GM19238 (cell line): ENCODE measurements around the gene OTOA.
"Not testable (repeated sequence)": the region's sequence is repeated elsewhere in the genome, so short reads cannot be mapped to it uniquely, and the experiment has no call there.

ENCODE experiments used
- DNase-seq: peaks from one replicate; pipeline ENCODE4 v3.0.0; 2011; ENCODE audit warnings: low spot score; ENCODE audit not compliant: insufficient read length

OTOA gene

DNA sequence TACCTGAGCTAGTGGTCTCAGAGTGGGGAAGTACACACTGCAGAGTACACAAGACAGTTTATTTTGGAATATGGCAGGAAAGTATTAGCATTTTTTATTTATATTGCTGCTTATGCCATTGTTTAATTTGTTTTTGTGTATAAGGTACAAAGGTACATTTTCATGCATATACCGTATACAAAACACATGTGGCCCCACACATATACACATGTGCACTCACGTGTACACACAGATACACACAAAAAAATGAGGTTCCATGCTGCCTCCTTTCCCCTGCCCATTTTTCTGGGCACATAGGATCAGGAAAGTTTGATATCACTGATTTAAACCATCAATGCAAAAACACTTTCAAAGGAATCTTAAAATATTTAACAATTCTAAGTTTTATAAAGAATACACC is 24.3 kb upstream of the OTOA start:
- no peak for DNase-seq

DNA sequence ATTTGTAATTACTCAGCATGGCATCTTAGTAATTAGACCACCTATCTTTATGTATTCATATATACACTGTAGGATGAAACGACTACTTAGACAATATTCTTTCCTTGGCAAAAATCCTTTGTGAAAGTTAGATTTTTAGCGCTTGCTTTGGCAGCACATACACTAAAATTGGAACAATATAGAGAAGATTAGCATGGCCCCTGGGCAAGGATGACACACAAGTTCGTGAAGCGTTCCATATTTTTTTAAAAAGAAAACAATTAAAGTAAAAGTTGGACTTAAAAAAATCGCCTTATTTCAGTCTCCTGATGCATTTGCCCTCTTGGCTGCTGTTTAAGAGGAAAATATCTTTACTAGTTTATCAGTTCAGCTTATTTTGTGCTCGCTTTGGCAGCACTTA is 21.9 kb upstream of the OTOA start:
- no peak for DNase-seq

DNA sequence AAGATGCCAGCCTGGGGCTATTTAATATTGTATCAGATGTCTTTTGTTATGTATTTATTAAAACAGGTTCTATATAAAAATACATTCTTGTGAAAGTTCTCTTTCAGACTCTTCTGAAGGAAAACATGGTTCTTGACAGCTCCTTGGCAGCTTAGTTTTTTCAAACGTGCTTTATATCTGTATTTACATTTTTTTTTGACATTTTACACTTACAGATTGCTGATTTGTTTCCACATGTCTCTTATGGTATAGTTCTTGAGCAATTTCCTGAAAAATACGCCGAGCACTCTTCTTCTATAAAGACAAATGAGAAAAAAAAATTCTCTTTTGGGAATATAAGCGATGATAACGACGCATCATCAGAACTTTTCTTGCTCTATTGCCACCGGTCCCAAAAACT is 20.9 kb upstream of the OTOA start:
- DNase-seq, result no peak

DNA sequence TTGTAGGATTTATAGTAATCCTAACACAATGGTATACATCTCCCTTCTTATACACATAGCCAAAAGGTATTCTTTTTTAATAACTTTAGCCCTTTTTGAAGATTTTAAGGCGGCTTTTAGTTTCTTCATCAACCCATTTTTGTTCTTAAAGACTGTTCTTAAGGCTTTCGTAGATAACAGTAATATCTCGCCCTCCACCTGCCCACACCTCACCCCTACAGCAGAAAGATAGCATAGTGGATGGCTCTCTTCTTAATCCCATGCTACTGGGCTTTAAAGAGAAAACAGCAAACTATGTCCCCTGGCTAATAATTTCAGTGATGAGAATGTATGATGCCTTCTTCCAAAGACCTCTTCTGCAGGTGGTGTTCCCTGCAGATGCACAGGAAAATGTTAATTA is 20.0 kb upstream of the OTOA start:
- DNase-seq, result no peak

DNA sequence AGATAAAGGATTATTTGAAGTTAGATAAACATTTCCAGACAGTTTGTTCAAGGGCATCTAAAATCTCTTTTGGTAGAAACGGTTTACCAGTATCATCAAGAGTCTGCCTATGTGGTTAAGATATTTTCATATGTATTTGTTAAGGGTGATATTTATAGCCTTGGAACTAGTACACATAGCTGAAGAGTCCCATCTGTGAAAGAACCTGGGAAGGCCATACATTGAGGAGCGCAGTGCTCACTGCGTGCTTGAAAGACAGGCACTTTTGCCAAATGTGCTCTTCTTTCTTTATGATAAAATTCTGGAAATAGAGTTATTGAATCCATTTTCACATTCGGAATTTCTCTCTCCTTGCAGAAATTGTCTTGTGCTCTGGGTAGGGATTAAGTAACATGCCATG is 19.1 kb upstream of the OTOA start:
- DNase-seq, result no peak

DNA sequence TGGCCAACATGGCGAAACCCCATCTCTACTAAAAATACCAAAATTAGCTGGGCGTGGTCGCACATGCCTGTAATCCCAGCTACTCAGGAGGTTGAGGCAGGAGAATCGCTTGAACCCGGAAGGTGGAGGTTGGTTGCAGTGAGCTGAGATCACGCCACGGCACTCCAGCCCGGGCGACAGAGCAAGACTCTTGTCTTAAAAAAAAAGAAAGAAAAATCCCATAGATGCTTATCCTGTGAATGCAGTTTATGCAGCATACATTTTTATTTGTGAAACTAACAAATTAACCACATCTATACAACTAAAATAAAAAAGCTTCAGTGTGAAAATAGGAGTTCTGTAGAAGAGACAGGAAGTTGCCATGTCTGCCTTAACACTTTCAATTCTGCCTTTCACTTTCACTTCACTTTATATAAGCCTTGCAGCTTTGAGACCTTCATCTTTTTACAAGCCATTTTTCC is 18.5 kb upstream of the OTOA start:
- DNase-seq, result no peak

DNA sequence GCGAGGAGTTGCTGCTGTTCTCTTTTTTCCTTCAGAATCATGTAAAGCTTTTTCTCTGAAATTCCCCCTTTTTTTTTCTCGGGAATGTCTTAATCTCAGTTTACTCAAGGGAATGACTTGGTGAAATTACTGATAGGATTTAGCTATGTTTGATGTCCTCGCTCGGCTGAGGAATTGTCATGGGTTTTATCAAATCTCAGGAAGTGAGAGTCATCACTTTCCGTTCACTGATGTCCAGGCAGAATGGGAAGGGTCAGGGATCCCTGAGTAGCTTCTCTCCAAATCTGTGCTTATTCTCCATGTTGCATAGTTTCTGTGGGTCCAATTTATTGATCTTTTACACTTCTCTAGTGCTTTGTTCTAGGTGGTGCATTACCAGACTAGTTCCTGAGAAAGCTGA is 17.7 kb upstream of the OTOA start:
- DNase-seq, result no peak

DNA sequence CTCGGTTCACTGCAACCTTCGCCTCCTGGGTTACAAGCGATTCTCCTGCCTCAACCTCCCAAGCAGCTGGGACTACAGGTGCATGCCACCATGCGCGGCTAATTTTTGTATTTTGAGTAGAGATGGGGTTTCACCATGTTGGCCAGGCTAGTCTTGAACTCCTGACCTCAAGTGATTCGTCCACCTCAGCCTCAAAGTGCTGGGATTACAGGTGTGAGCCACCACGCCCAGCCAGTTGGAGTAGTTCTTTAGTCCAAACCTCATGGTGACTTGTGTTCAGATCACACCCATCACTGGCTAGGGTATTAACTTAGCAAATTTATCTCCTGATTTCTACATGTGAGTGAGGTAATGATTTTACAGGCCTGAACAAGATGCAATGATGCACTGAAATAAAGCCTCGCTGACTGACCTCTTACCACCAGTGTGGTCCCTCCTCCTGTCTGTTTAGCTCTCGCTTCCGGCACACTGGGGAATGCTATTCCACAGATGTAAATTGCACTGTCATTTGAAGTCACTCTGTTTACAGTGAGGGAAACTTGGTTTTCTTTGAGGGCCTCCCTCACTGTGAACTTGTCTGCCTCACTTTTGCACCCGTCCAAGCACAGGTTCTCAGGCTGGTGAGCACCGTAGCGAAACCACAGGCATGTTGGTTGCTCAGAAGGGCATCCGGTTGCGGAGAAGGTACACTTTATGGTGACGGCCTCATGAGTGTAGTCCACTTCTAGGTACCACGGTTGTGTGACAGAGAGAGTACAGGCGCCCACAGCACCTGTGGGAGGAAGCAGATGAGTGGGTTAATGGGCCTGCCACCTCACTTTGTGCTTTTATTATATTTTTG is 16.8 kb upstream of the OTOA start:
- peak; percentile 63 for DNase-seq

DNA sequence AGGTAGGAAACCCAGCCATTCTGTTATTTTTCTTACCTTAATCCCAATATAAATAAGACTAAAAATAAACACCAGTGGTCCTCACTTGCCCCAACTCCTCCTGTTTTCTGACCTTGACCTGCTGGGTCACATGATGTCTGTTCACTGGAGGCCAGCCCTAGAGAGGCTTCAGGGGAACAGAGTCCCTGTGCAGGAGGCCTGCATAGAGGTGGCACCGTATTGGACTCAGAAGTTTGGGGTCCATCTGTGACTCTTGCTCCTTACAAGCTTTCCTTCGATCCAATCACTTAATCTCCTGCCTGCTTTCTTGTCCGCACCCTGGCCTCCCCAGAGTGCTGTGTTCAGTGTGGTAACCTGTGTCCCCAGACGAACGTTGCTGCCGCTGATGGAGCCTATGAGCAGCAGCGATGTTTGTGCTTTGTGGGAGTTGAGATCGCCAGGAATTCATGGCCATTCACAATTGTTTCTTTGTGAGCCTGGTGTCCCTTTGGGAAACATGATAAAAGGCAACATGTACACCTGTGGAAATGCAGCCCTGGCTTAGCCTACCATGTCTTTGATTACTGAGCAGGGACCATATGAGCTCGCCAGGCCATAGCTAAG is 16.1 kb upstream of the OTOA start:
- no peak for DNase-seq

DNA sequence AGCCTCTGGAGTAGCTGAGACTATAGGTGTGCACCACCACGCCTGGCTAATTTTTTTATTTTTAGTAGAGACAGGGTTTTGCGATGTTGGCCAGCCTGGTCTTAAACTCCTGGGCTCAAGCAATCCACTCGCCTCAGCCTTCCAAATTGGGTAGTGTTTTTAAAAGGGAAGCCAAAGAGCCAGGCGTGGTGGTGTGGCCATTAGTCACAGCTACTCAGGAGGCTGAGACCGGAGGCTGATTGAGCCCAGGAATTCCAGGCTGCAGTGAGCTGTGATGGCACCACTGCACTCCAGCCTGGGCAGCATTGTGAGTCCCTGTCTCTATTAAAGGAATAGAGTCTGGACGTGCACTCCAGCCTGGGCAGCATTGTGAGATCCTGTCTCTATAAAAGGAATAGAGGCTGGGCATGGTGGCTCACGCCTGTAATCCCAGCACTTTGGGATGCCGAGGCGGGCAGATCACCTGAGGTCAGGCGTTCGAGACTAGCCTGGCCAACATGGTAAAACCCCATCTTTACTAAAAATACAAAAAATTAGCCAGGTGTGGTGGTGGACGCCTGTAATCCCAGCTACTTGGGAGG is 13.9 kb upstream of the OTOA start:
- not testable (repeated sequence) for DNase-seq

DNA sequence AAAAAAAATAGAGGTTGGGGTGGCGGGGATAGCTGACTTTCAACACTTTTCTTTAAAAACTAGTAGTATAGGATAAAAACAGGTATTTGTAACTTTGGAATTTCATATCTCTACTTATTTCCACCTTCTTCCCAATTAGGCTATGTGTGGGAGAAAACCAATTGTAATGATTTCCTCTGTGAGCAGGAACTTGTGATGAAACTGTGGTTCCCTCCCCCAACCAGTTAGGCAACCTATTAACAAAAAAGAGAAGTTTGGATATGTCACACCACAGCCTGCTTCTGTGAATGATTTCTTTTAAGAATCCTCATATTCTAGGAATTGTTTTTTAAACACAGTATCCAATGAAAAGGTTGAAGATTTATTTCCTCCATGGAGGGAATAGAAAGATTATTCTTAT is 13.2 kb upstream of the OTOA start:
- no peak for DNase-seq

DNA sequence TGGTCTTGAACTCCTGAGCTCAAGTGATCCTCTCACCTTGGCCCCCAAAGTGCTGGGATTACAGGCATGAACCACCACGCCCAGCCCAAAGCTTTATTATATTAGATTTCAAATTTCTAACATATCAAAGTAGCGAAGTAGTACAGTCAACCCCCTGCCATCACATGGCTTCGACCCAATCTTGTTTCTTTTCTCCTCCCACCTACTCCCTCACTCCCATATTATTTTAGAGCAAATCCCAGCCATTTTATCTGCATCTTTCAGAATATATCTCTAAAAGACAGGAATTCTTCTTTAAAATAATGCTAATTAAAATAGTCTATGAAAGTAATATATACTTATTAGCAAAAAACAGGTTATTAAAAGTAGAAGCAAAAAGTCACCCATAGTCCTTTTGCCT is 12.3 kb upstream of the OTOA start:
- DNase-seq, result no peak

DNA sequence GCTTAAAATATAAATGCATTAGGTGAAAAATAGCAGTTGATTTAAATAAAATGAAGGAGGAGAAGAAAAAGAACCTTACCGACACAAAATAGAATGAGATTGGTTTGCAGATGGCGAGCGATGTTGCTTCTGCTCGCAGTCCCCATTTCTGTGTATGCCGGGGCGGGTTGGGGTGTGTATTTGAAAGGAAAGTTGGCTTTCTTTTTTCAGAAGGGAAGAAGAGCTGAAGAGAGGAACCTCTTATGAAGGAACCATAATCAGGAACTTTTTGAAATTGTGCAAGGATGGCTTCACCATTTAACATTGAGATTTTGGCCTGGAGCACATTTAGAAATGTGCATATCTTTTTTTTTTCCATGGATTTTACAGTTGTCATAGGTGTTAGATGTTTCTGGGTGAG is 11.3 kb upstream of the OTOA start, which contains the start of gene IGSF6:
Gene IGSF6 (minus strand): TSS at position 156 of the 400 bp plus-strand sequence. CDS start 10 bp downstream, at position 146.
- no peak for DNase-seq

DNA sequence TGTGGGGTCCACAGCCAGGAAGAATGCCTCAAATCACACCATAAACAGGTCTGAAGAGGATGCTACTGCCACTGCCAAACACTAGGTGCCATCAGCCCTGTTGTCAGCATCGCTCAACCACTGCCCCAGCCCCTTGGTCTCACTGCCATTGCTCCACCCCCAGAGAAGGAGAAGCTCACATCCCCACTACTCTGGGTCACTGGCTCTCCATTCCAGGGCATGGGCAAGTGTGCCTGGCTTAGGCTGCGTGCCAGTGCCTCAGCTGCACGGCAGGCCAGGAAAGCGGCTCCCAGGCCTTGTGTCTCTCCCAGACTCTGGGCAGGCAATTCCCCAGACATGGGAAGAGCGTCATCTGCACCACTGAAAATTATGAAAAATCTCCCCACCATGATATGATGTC is 10.2 kb upstream of the OTOA start:
- DNase-seq, result no peak

DNA sequence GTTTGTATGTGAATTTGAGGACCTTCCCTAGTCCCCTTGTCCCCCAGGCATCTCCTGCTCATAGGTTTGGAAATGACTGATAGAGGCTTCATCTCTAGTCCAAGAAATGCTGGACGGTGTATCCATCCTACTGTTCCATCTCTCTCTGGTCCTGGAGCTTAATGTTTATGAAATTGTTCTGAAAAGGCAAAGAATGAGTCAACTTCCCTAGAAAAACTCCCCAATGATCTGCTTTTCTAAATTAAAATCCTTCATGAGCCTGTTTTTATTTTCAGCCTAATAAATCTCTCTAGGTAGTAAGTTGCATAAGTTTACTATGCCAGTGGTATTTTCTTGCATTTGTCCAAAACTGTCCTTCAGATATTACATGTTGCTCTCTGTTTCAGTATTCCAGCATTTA is 9.3 kb upstream of the OTOA start:
- DNase-seq, result no peak

DNA sequence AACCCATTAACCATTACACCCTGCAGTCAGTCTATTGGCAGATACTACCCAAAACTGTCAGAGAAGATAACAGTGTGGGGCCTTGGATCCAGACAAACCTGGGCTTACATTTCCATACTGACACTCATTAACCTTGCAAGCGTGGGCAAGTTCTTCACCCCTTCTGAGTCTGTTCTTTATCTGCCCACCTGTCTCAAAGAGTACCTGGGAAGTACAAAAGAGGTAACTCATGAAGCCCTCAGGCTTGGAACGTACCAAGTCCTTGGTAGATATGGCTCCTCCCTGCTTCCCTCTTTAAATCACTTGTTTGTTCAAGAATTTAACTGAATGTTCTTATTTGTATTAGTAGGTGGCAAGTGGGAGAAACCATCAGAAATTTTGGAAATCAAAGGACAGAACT is 8.9 kb upstream of the OTOA start:
- no peak for DNase-seq

DNA sequence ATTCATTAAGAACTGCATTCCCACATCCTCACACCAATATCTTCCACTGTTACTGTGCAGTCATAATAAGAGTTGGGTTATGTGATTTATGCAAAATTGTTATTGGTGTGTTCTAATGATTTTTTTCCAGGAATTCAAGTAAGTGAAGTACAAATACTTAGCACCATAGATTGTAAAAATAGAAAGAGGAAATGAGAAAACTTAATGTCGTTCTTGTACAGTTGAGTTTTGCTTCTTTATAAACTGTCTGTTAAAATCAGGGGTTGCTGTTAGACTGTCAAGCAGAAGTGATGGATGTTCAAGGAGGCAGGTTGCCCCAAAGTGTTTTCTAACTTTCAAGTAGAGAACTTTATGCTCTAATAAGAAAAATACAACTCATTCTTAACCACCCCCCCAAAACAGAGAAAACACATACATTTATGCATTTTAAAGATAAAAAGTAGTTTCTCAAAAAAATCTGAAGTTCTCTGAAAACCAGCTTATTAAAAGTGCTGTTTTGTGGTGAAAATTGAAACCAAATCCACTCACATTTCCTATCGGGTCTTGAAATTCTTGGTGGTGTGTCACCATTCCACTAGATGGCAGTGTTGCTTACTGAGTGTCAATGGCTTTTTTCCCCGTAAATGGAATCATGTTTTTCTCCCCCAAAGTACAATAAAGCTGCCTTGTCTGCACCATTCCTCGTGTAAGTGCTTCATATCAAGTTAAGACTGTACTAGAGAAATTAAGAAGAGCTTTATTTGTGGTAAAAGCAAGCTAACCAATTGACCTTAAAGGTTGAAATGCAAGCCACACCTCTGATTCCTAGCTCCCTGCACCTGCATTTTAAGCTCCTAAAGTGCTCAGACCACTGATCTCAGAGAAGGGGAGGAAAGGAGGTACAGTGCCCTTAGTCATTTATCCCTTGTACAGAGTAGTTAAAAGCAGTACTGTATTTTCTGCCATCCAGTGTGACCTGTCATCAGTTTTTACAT is 6.7 kb upstream of the OTOA start:
- no peak for DNase-seq

DNA sequence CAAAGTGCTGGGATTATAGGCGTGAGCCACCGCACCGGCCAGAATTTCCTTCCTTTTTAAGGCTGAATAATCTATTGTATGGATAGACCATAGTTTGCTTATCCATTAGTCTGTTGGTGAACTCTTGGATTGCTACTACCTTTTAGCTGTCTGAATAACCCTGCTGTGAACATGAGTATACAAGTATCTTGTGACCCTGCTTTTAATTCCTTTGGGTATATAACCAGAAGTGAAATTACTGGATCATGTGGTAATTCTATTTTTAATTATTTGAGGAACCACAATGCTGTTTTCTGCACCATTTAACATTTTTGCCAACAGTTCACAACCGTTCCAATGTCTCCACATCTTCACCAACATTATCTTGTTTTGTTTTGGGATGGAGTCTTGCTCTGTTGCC is 4.6 kb upstream of the OTOA start:
- no peak for DNase-seq

DNA sequence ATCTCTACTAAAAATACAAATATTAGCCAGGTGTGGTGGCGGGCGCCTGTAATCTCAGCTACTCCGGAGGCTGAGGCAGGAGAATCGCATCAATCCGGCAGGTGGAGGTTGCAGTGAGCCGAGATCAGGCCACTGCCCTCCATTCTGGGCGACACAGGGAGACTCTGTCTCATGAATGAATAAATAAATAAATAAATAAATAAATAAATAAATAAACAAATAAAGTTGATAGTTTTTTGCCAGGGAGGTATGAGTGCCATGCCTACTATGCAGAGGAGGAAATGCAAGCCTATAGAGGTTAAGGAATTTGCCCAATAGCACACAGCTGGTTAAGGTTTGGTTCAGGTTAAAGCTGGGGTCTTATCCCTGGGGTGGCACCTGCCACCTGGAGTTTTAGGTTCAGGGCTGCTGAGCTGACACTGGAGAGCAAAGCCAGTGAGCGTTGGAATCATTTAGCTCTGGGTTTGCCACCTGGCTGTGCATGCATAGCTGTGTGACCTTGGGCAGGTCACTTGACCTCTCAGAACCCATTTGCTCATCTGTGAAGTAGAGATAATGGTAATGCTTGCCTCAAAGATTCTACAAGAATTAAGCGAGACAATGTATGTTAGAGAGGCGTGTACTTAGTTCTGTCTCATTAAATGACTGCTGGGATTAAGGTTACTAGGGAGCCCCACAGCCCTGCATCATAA is 1.2 kb downstream of the OTOA start:
- no peak for DNase-seq

DNA sequence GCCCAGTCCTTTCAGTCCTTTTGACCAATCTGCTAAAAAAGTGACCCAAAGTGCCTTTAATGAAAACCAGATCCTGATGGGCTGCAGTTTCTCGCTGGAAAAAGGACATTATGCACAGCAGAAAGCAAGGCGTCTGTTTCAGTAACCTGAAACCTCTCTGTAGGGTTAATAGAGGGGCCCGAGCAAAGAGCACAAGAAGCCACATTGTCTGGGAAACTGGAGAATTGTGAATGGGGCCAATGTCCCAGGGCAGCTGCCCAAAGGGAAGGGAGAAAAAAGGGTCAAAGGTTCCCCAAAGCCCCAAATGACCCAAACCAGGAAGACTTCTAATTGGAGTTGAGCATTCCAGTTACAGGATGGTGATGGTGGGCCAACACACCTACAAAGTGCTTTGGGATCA is 3.0 kb downstream of the OTOA start:
- DNase-seq, result no peak

DNA sequence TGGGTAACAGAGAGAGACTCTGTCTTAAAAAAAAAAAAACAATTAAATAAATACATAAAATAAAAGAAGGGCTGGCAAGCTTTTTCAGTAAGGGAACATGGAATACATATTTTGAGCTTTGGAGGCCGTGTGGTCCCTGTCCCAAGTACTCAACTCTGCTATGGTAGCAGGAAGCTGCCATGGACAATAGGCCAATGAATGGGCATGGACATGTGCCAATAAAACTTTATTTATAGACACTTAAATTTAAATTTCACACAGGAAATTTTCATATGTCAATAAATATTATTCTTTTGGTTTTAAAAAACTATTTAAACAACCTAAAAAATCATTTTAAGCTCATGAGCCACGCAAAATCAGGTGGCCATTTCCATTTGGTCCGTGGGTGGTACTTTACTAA is 3.8 kb downstream of the OTOA start:
- DNase-seq, result no peak
